Measurements from ENCODE around the gene HLA-DOA. TPM values are rescaled to one million over a fixed set of nuclear protein-coding genes. Genes with fewer than 3 reads are reported as not detected.

HLA-DOA gene
- total RNA-seq, 4 donors from 2014 or later = 0.20 to 2.9 (median 0.86) TPM

DNA sequence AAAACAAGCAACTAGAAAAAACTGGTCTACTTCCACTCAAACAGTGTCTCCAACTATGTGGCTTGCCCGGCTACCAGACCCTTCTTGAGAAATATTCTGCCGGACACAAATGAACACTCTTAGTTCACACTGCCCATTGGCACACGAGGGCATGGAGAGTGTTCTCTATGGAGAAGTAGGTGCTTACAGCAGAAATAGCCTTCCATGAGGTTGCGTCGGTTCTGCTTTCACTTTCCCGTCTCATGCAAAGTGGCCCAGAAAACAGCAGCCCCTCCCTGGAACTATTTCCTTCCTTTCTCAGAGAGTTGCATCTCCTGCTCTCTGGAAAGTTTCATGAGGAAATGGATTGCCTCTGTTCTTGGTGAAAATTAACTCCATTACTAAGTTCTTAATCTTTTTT lies 9.5 kb upstream of the HLA-DOA start:
- Histone ChIP-seq H3K4me1 (peaks cover 12 to 18% of the 10 kb centered on the region in 2 donors), H3K36me3 (no peaks in the 10 kb centered on the region), H3K4me3 (peak overlapping the region; percentile 12 to 51 (median 29)), H3K27ac (peak overlapping the region; percentile 70 to 83 (median 78)), H3K9me3 (no peaks in the 10 kb centered on the region), H3K27me3 (peaks cover 0 to 5% (median 0%) of the 10 kb centered on the region in 3 donors)
- in situ Hi-C loops (cut with MboI; ENCODE audit: low sequenced_read_pairs in 4 of 4) = loop anchor here (5.0 to 10.0 kb wide), 4 partner anchors 58 to 226 kb away; partner anchors contain the start of gene HLA-DPB1 (in 1 of the 4)
- peak; percentile 43 to 58 for DNase-seq
- peak; percentile 73 to 79 for ATAC-seq
- intact Hi-C loops (cut with DNase I; ENCODE audit: low total_unique reads) = loop anchor here (5.0 to 10.0 kb wide), 2 partner anchors 58 to 146 kb away; partner anchors contain the start of gene HLA-DPB1
- TF ChIP-seq POLR2A (IDR thresholded peaks at IDR 0.05) (no peak), CTCF (IDR thresholded peaks at IDR 0.05 in 4 of 5, conservative IDR thresholded peaks at IDR 0.05 in 1 of 5) (no peak)

DNA sequence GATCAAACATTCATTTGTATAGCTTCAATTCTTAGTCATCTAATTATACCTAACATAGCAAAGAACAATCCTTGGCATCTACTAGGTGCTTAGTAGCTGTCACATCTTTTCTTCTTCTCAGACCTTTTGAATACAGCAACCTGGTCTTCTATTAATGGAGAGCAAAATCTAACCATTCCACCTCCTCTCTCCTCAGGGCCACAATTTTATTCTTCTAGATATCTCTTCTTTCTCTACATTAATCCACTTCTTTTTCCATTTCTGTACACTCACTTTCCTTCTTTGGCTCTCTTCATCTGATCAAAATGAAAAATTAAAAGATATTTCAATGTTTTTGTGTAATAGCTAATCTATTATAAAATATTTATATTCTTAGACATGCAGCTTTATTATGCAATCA lies 9.0 kb upstream of the HLA-DOA start:
- H3K36me3 ChIP-seq = no peaks in the 10 kb centered on the region
- no peak for TF ChIP-seq POLR2A (IDR thresholded peaks at IDR 0.05)
- TF ChIP-seq CTCF (IDR thresholded peaks at IDR 0.05 in 4 of 5, conservative IDR thresholded peaks at IDR 0.05 in 1 of 5) = no peak
- no peaks in the 10 kb centered on the region for H3K9me3 ChIP-seq
- peak overlapping the region in 3 of 4 donors; percentile 69 to 78 (median 77) for H3K27ac ChIP-seq
- ATAC-seq (no peak), DNase-seq (no peak)
- intact Hi-C loops (cut with DNase I; ENCODE audit: low total_unique reads) (loop anchor here (5.0 to 10.0 kb wide), 2 partner anchors 59 to 146 kb away; partner anchors contain the start of gene HLA-DPB1), in situ Hi-C loops (cut with MboI; ENCODE audit: low sequenced_read_pairs in 4 of 4) (loop anchor here (5.0 to 10.0 kb wide), 4 partner anchors 59 to 226 kb away; partner anchors contain the start of gene HLA-DPB1 (in 1 of the 4))
- H3K4me1 ChIP-seq = peaks cover 12 to 18% of the 10 kb centered on the region in 2 donors
- peak overlapping the region in 3 of 4 donors; percentile 12 to 36 (median 22) for H3K4me3 ChIP-seq
- H3K27me3 ChIP-seq = peaks cover 0 to 5% (median 3%) of the 10 kb centered on the region in 3 donors

DNA sequence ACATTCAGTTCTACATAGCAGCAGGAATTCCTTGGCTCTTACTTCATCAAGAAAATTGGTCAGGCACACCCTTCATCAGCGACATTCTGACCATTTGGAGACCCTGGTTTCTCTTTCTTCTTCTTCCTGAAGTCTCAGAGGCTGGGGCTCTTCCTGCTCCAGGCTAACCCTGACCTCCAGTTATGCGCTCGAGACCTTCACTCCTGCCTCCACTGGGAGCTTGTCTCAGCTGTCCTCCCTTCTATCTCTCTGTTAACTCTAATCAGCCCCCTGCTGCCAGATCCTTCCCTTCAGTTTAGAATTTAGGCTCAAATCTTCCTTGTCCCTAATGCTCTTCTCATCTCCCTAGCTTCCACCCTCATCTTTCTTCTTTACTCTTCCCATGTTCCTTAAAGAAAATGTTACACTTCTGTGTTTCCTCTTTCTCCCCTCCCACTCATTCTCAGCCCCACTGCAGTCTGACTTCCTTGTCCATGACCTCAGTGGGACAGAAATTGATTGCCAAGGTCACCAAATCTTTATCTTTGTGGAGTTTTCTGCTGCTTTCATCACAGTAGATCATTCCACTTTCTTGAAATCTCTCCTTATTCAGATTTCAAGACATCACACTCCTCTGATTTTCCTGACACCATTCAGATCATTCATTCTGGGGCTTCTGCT lies 8.4 kb upstream of the HLA-DOA start:
- in situ Hi-C loops (cut with MboI; ENCODE audit: low sequenced_read_pairs in 4 of 4) = loop anchor here (5.0 to 10.0 kb wide), 4 partner anchors 59 to 227 kb away; partner anchors contain the start of gene HLA-DPB1 (in 1 of the 4)
- Histone ChIP-seq H3K4me1 (peaks cover 12 to 18% of the 10 kb centered on the region in 2 donors), H3K9me3 (no peaks in the 10 kb centered on the region), H3K27me3 (peaks cover 0 to 5% (median 3%) of the 10 kb centered on the region in 3 donors), H3K27ac (peak overlapping the region in 3 of 4 donors; percentile 69 to 78 (median 77)), H3K4me3 (no peak overlapping the region), H3K36me3 (no peaks in the 10 kb centered on the region)
- intact Hi-C loops (cut with DNase I; ENCODE audit: low total_unique reads) = loop anchor here (5.0 to 10.0 kb wide), 2 partner anchors 59 to 147 kb away; partner anchors contain the start of gene HLA-DPB1
- ATAC-seq (no peak), DNase-seq (no peak)
- TF ChIP-seq CTCF (IDR thresholded peaks at IDR 0.05 in 4 of 5, conservative IDR thresholded peaks at IDR 0.05 in 1 of 5) = no peak
- TF ChIP-seq POLR2A (IDR thresholded peaks at IDR 0.05) = no peak

DNA sequence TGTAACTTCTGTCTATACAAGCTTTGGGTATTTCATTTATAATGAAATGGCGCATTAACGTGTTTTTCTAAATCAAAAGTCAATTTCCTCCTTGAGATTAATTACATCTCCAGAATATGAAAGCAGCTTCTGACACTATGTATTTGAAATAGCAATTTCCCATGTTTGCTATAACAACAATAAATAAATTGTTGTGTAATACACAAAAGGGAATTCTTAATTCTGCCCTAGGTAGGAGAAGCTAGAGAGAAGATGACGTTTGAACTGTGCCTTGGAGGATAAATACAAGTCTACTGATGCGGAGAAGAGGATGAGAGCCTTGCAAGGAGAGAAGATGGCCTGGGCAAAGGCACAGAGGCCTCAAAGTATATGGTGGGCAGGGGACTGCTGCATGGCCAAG lies 7.6 kb upstream of the HLA-DOA start:
- ATAC-seq = no peak
- TF ChIP-seq POLR2A (IDR thresholded peaks at IDR 0.05) (no peak), CTCF (IDR thresholded peaks at IDR 0.05 in 4 of 5, conservative IDR thresholded peaks at IDR 0.05 in 1 of 5) (no peak)
- no peaks in the 10 kb centered on the region for H3K36me3 ChIP-seq
- H3K27ac ChIP-seq = peak overlapping the region in 1 of 4 donors; percentile 69
- peaks cover 12 to 18% of the 10 kb centered on the region in 2 donors for H3K4me1 ChIP-seq
- no peak overlapping the region for H3K4me3 ChIP-seq
- no peak for DNase-seq
- in situ Hi-C loops (cut with MboI; ENCODE audit: low sequenced_read_pairs in 4 of 4) (loop anchor here (5.0 to 10.0 kb wide), 4 partner anchors 60 to 228 kb away; partner anchors contain the start of gene HLA-DPB1 (in 1 of the 4)), intact Hi-C loops (cut with DNase I; ENCODE audit: low total_unique reads) (loop anchor here (5.0 to 10.0 kb wide), 2 partner anchors 60 to 148 kb away; partner anchors contain the start of gene HLA-DPB1)
- no peaks in the 10 kb centered on the region for H3K9me3 ChIP-seq
- peaks cover 0 to 5% (median 3%) of the 10 kb centered on the region in 3 donors for H3K27me3 ChIP-seq
